HepG2 (cell line): Measurements from ENCODE around the gene PTPRD. TPM values are rescaled to one million over a fixed set of nuclear protein-coding genes. Genes with fewer than 3 reads are reported as not detected.
A peak's percentile ranks its signal among the peaks of the same experiment; 100 is the strongest.

Experiments used
- ATAC-seq: fragments of 200-7000 bp; cut with Tn5 transposase; 3 replicates; pipeline ENCODE4 v1.9.1; 2020; ENCODE audit warnings: mild to moderate bottlenecking, moderate library complexity
- BruUV-seq: library from RNA; stranded (reverse); fragments of 400-500 nt; replicated peaks from 2 replicates; lab custom pipeline; 2021; lab: Mats Ljungman, UMichigan
- CTCF ChIA-PET: fragments of 300-600 bp; formaldehyde crosslinking; extraction: SDS; loops from one replicate; lab custom pipeline; 2021; ENCODE audit warnings: low total read pairs, inconsistent platforms, low intra/inter-chr PET ratio; lab: Yijun Ruan, JAX
- POLR2A ChIA-PET: fragments of 350-600 bp; sonication (Branson Sonifier 250); formaldehyde crosslinking; loops from one replicate; lab custom pipeline; 2020; ENCODE audit warnings: antibody characterized with exemption, inconsistent platforms; lab: Yijun Ruan, JAX
- DNase-seq: peaks from one replicate; pipeline ENCODE4 v3.0.0-alpha.2; 2015; ENCODE audit warnings: low spot score
- FAIRE-seq: peaks from 3 replicates; lab custom pipeline; 2011; peaks lifted over from hg19 to GRCh38; lab: Jason Lieb, UNC
- H2AFZ ChIP-seq: one replicate; pipeline ENCODE4 v1.6.1; 2011; ENCODE audit warnings: low read length, inconsistent platforms
- H3K27ac ChIP-seq: fragments of 300-600 bp; 3 replicates; pipeline ENCODE4 v1.8.0; 2011; ENCODE audit warnings: mixed run types, mild to moderate bottlenecking, mixed read lengths, low read length, inconsistent platforms; ENCODE audit not compliant: insufficient read depth; ENCODE audit errors: extremely low read length
- H3K27me3 ChIP-seq, 2 experiments: fragments of 200-600 bp in 1 of 2; 2 replicates in 1 of 2; 3 replicates in 1 of 2; pipeline versions ENCODE4 v1.6.0 to v1.8.0; 2011; ENCODE audit warnings: low read length in 2 of 2, mild to moderate bottlenecking in 2 of 2, moderate library complexity in 2 of 2, inconsistent platforms in 1 of 2; ENCODE audit not compliant: insufficient read depth in 2 of 2, control insufficient read depth in 1 of 2
- H3K36me3 ChIP-seq, 2 experiments: fragments of 200-600 bp in 1 of 2; replicated peaks in 1 of 2; 2 replicates in 1 of 2; 3 replicates in 1 of 2; pipeline versions ENCODE4 v1.5.1 to v1.8.0; 2011; ENCODE audit warnings: low read length in 2 of 2, inconsistent platforms in 1 of 2; ENCODE audit not compliant: insufficient read depth in 2 of 2, control insufficient read depth in 1 of 2
- H3K4me1 ChIP-seq: 2 replicates; pipeline ENCODE4 v1.5.1; 2012; ENCODE audit warnings: low read length, inconsistent platforms; ENCODE audit not compliant: insufficient read depth
- H3K4me2 ChIP-seq: 2 replicates; pipeline ENCODE4 v1.6.0; 2011; ENCODE audit warnings: low read depth, low read length, inconsistent platforms
- H3K4me3 ChIP-seq, 3 experiments: fragments of 200-600 bp in 1 of 3; sonication (generic), shearing (Covaris generic) in 1 of 3; replicated peaks in 1 of 3; 2 replicates each; pipeline ENCODE4 v1.5.1; 2011 to 2016; ENCODE audit warnings: low read length in 3 of 3, inconsistent platforms in 2 of 3, low read depth in 2 of 3, mild to moderate bottlenecking in 2 of 3, control low read depth in 1 of 3, mixed read lengths in 1 of 3; ENCODE audit not compliant: insufficient read depth in 1 of 3
- H3K79me2 ChIP-seq: one replicate; pipeline ENCODE4 v1.6.1; 2011; ENCODE audit warnings: low read length, inconsistent platforms; ENCODE audit not compliant: insufficient read depth
- H3K9ac ChIP-seq: 2 replicates; pipeline ENCODE4 v1.6.0; 2011; ENCODE audit warnings: mild to moderate bottlenecking, low read depth, low read length, inconsistent platforms; ENCODE audit not compliant: insufficient read depth
- H3K9me3 ChIP-seq: 2 replicates; pipeline ENCODE4 v1.5.1; 2012; ENCODE audit warnings: mild to moderate bottlenecking, low read length
- H4K20me1 ChIP-seq: 2 replicates; pipeline ENCODE4 v1.6.0; 2011; ENCODE audit warnings: inconsistent platforms, mild to moderate bottlenecking, low read length, moderate library complexity; ENCODE audit not compliant: insufficient read depth
- BHLHE40 ChIP-seq: IDR thresholded peaks from 2 replicates; pipeline ENCODE4 v1.6.1; 2011; ENCODE audit warnings: low read length, improper control_type of control experiment
- CCDC6 ChIP-seq: sonication (generic); formaldehyde crosslinking; IDR thresholded peaks from 2 replicates; pipeline ENCODE4 v1.8.1; 2022; ENCODE audit warnings: mild to moderate bottlenecking, missing genetic modification reagents, moderate library complexity
- MAFF ChIP-seq: IDR thresholded peaks from 2 replicates; pipeline ENCODE4 v1.6.1; 2011; ENCODE audit warnings: low read depth, low read length, improper control_type of control experiment
- MAFK ChIP-seq, 2 experiments: IDR thresholded peaks in 1 of 2; conservative IDR thresholded peaks in 1 of 2; 2 replicates each; pipeline ENCODE4 v1.6.1; 2011; ENCODE audit warnings: improper control_type of control experiment in 2 of 2, low read length in 2 of 2
- WGBS: methylation state at CpG from one replicate; pipeline ENCODE4 v1.1.6; 2017; ENCODE audit warnings: low lambda C conversion rate; 5-methylcytosine and 5-hydroxymethylcytosine counted together
- in situ Hi-C: cut with HindIII; loops from 2 replicates; pipeline ENCODE4 v1.10.0; 2017; ENCODE audit warnings: low pct_unique_long_range_greater_than_20kb; ENCODE audit not compliant: extremely low pct_ligation_motif_present
- intact Hi-C: fragments of 100-400 bp; cut with micrococcal nuclease; formaldehyde crosslinking; loops from one replicate; pipeline ENCODE4 v1.10.0; 2022; ENCODE audit not compliant: unreplicated experiment
- polyA plus RNA-seq, 8 experiments: library from polyadenylated mRNA; depleted of rRNA in 3 of 8; stranded (reverse) in 7 of 8; unstranded in 1 of 8; fragments of >200 nt; fragmentation: Illumina TruSeq in 4 of 8; extraction: Trizol in 4 of 8; gene quantifications; 2 replicates each; pipeline versions ENCODE4 v1.2.1 to v1.2.3, GENCODE V29; 2011 to 2016; ENCODE audit warnings: low read depth in 4 of 8, missing spikeins in 1 of 8, mixed read lengths in 1 of 8; ENCODE audit not compliant: insufficient read depth in 1 of 8
- total RNA-seq, 5 experiments: library from RNA; depleted of rRNA; stranded (reverse); fragments of >200 nt; fragmentation: Illumina TruSeq; extraction: Trizol; gene quantifications; 2 replicates each; pipeline ENCODE4 v1.2.3, GENCODE V29; 2016; ENCODE audit warnings: low read depth in 1 of 5
- TF ChIP-seq, protein P1 (sequence below): sonication (generic); formaldehyde crosslinking; IDR thresholded peaks from 2 replicates; pipeline ENCODE4 v1.5.1; 2020; ENCODE audit warnings: mild to moderate bottlenecking, missing genetic modification reagents, borderline replicate concordance

Gene PTPRD
- total and polyA plus RNA-seq, 2 of the 13 experiments (the other 11 are each of a cell fraction or from before 2014, with no cell fraction given), result 0.05 TPM; not detected in 1

DNA sequence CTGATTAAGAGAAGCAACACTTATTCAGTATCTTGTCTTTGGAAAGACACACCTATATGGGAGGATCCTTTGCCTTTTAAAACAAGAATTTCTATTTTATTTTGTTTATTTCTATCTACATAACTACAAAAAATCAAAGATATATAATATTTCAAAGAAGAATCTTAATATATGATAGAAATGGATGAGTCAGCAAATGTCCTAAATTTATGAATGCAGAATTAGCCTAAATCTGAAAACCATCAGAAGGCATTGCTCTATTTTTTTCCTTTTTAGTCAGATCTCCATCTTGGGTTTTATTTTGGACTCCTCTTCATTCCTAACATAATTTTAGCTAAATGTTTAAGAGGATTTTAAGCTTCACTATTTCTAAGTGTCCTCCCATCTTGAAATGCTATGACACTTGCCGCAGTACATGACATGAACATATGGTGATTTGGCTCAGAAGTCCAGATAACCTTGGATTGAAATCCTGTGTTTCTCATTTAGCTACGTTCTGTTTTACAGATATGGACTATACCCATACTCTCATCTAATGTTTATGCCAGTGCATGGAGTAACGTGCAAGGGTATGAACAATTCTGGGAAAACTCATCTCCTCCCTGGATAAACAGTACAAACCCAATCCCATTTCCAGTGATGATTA, 1490.4 kb downstream of the PTPRD start:
- BruUV-seq, result no TSS peak
- in situ Hi-C loops, result no loop called here

More for the DNA sequence above, 1490.4 kb downstream of the PTPRD start:
- H3K9ac ChIP-seq, result no peak overlapping the region
- ChIA-PET CTCF (no interaction called here), POLR2A (no interaction called here)
- WGBS, result 3% methylated on average over 3 of the region's 3 CpGs
- DNase-seq (no peak), FAIRE-seq (no peak), ATAC-seq (no peak)
- H3K79me2 ChIP-seq, result no peaks in the 10 kb centered on the region
- H3K27me3 ChIP-seq, result no peaks in the 10 kb centered on the region
- no peaks in the 10 kb centered on the region for H3K4me1 ChIP-seq
- no peaks in the 10 kb centered on the region for H3K36me3 ChIP-seq
- intact Hi-C loops, result no loop called here
- no peak overlapping the region for H3K4me2 ChIP-seq
- no peak overlapping the region for H3K27ac ChIP-seq
- no peak overlapping the region for H2AFZ ChIP-seq
- 0 out of 2 replicates have a peak, but pooled peaks cover 6% of the 10 kb centered on the region for H3K9me3 ChIP-seq
- H4K20me1 ChIP-seq, result no peaks in the 10 kb centered on the region
- no peak for TF ChIP-seq CCDC6 (CRISPR knock-in tag)
- TF ChIP-seq MAFF, result peak; percentile 90
- TF ChIP-seq, protein P1, sequence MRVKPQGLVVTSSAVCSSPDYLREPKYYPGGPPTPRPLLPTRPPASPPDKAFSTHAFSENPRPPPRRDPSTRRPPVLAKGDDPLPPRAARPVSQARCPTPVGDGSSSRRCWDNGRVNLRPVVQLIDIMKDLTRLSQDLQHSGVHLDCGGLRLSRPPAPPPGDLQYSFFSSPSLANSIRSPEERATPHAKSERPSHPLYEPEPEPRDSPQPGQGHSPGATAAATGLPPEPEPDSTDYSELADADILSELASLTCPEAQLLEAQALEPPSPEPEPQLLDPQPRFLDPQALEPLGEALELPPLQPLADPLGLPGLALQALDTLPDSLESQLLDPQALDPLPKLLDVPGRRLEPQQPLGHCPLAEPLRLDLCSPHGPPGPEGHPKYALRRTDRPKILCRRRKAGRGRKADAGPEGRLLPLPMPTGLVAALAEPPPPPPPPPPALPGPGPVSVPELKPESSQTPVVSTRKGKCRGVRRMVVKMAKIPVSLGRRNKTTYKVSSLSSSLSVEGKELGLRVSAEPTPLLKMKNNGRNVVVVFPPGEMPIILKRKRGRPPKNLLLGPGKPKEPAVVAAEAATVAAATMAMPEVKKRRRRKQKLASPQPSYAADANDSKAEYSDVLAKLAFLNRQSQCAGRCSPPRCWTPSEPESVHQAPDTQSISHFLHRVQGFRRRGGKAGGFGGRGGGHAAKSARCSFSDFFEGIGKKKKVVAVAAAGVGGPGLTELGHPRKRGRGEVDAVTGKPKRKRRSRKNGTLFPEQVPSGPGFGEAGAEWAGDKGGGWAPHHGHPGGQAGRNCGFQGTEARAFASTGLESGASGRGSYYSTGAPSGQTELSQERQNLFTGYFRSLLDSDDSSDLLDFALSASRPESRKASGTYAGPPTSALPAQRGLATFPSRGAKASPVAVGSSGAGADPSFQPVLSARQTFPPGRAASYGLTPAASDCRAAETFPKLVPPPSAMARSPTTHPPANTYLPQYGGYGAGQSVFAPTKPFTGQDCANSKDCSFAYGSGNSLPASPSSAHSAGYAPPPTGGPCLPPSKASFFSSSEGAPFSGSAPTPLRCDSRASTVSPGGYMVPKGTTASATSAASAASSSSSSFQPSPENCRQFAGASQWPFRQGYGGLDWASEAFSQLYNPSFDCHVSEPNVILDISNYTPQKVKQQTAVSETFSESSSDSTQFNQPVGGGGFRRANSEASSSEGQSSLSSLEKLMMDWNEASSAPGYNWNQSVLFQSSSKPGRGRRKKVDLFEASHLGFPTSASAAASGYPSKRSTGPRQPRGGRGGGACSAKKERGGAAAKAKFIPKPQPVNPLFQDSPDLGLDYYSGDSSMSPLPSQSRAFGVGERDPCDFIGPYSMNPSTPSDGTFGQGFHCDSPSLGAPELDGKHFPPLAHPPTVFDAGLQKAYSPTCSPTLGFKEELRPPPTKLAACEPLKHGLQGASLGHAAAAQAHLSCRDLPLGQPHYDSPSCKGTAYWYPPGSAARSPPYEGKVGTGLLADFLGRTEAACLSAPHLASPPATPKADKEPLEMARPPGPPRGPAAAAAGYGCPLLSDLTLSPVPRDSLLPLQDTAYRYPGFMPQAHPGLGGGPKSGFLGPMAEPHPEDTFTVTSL (CRISPR knock-in tag), result no peak
- no peak for TF ChIP-seq BHLHE40
- TF ChIP-seq MAFK (conservative IDR thresholded peaks at IDR 0.05 in 1 of 2, IDR thresholded peaks at IDR 0.05 in 1 of 2; ENCODE audit: low read length in 2 of 2), result peak; percentile 85 to 95
- TF ChIP-seq, all 625 proteins: peak for 2
- no peak overlapping the region for H3K4me3 ChIP-seq
